Epidermal melanocyte (primary cell): ENCODE results near the gene PPP1R13L.
"Not testable (repeated sequence)": the region's sequence is repeated elsewhere in the genome, so short reads cannot be mapped to it uniquely, and the experiment has no call there.

Experiments
- DNase-seq: peaks from one replicate; pipeline ENCODE4 v3.0.0; 2011; ENCODE audit warnings: low spot score; ENCODE audit not compliant: insufficient read length

Gene PPP1R13L

GRCh38 chr19:45431008-45431407, 26.1 kb upstream of the PPP1R13L start:
- DNase-seq, result not testable (repeated sequence)

GRCh38 chr19:45429896-45430295, 25.0 kb upstream of the PPP1R13L start:
- not testable (repeated sequence) for DNase-seq

- DNase-seq, result peak; percentile 23
Observed at GRCh38 chr19:45428384-45429231, 23.7 kb upstream of the PPP1R13L start.

GRCh38 chr19:45424191-45425058, 19.6 kb upstream of the PPP1R13L start:
- peak; percentile 40 for DNase-seq

GRCh38 chr19:45423589-45424190, 18.8 kb upstream of the PPP1R13L start, which contains the start of gene ERCC1:
ERCC1 (minus strand) TSS chr19:45423917; CDS start chr19:45423374, 543 bp downstream.
- DNase-seq, result peak; percentile 91

GRCh38 chr19:45423033-45423588, 18.2 kb upstream of the PPP1R13L start:
- DNase-seq, result no peak

GRCh38 chr19:45421947-45422498, 17.2 kb upstream of the PPP1R13L start:
- DNase-seq, result no peak

GRCh38 chr19:45420871-45421270, 16.0 kb upstream of the PPP1R13L start:
- DNase-seq, result no peak

GRCh38 chr19:45420356-45420755, 15.5 kb upstream of the PPP1R13L start:
- DNase-seq, result no peak

GRCh38 chr19:45419895-45420294, 15.0 kb upstream of the PPP1R13L start:
- no peak for DNase-seq

GRCh38 chr19:45419396-45419795, 14.5 kb upstream of the PPP1R13L start:
- no peak for DNase-seq

GRCh38 chr19:45418802-45419201, 13.9 kb upstream of the PPP1R13L start:
- no peak for DNase-seq

GRCh38 chr19:45417151-45417550, 12.3 kb upstream of the PPP1R13L start:
- DNase-seq, result no peak

GRCh38 chr19:45414468-45414867, 9.6 kb upstream of the PPP1R13L start:
- no peak for DNase-seq

GRCh38 chr19:45413497-45413896, 8.6 kb upstream of the PPP1R13L start:
- no peak for DNase-seq

- not testable (repeated sequence) for DNase-seq
Observed at GRCh38 chr19:45410330-45410729, 5.5 kb upstream of the PPP1R13L start.

GRCh38 chr19:45409557-45409920, 4.7 kb upstream of the PPP1R13L start:
- no peak for DNase-seq

- DNase-seq, result no peak
Observed at GRCh38 chr19:45408830-45409556, 4.1 kb upstream of the PPP1R13L start.

- no peak for DNase-seq
Observed at GRCh38 chr19:45408121-45408520, 3.3 kb upstream of the PPP1R13L start.

- not testable (repeated sequence) for DNase-seq
Observed at GRCh38 chr19:45407585-45407984, 2.7 kb upstream of the PPP1R13L start.

- no peak for DNase-seq
Observed at GRCh38 chr19:45407091-45407375, 2.2 kb upstream of the PPP1R13L start.
